Measurements from ENCODE around the gene RFFL.
"Not testable (repeated sequence)": the region's sequence is repeated elsewhere in the genome, so short reads cannot be mapped to it uniquely, and the experiment has no call there.

RFFL gene, protein sequence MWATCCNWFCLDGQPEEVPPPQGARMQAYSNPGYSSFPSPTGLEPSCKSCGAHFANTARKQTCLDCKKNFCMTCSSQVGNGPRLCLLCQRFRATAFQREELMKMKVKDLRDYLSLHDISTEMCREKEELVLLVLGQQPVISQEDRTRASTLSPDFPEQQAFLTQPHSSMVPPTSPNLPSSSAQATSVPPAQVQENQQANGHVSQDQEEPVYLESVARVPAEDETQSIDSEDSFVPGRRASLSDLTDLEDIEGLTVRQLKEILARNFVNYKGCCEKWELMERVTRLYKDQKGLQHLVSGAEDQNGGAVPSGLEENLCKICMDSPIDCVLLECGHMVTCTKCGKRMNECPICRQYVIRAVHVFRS

GRCh38 chr17:35063514-35064223 lies at the start of gene RFFL:
Gene RFFL (minus strand): TSS chr17:35063707. CDS start chr17:35026553, 37,154 bp downstream.
- FAIRE-seq: peak; percentile 72

- FAIRE-seq: not testable (repeated sequence)
These were observed 47.3 kb upstream of the RFFL start for GRCh38 chr17:35110791-35111190.

- no peak for FAIRE-seq
These were observed 41.4 kb upstream of the RFFL start for GRCh38 chr17:35104844-35105450.

- FAIRE-seq: no peak
These were observed 39.8 kb upstream of the RFFL start for GRCh38 chr17:35103271-35103670.

- FAIRE-seq: no peak
These were observed 38.2 kb upstream of the RFFL start for GRCh38 chr17:35101725-35102124.

- FAIRE-seq: no peak
These were observed 37.5 kb upstream of the RFFL start for GRCh38 chr17:35101036-35101435.

DNA sequence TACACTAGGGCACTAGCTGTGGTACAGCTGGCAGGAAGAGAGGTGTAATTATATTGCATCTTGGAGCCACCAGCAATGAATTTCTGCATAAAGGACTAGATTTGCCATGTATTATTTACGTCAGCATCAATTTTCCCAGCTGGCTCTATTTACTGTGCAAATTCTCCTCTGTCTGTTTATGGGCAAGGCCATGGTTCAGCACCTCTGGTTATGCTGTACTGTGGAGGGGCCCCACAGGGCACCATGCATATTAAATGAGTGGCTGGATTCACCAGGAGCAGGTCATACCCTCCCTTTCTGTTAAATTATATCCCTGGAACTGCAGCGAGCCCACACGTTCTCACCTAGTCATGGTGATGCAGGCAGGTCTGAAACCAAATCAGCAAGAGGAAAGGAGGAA lies 36.4 kb upstream of the RFFL start:
- peak; percentile 79 for FAIRE-seq

- no peak for FAIRE-seq
These were observed 34.3 kb upstream of the RFFL start for GRCh38 chr17:35097776-35098175.

DNA sequence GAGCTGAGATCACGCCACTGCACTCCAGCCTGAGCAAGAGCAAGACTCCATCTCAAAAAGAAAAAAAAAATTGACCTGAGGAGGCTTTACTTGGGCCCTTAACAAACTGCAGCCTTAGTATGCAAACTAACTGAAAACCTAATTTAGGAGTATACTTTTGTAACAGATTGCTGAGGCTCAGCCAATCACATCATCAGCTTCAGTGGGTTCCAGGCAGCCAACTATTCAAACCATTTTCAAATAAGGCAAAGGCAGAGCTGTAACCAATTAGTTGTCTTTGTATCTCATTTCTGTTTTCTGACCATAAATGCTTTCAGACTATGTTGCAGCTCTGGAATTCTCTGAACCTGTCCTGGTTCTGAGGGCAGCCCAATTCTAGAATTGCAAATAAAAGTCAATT lies 32.2 kb upstream of the RFFL start:
- no peak for FAIRE-seq

GRCh38 chr17:35094902-35095301 lies 31.4 kb upstream of the RFFL start:
- FAIRE-seq: no peak

DNA sequence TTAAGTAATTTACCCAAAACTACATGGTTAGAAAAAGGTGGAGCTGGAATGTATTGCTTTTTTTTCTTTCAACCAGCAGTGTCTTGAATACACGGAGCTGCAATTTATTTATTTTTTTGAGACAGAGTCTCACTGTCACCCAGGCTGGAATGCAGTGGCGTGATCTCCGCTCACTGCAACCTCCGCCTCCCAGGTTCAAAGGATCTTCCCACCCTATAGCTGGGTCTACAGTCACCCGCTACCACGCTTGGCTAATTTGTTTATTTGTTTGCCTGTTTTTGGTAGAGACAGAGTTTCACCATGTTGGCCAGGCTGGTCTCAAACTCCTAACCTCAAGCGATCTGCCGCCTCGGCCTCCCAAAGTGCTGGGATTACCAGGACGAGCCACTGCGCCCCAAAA lies 27.2 kb upstream of the RFFL start:
- not testable (repeated sequence) for FAIRE-seq

- FAIRE-seq: no peak
These were observed 26.2 kb upstream of the RFFL start for GRCh38 chr17:35089586-35090296.

DNA sequence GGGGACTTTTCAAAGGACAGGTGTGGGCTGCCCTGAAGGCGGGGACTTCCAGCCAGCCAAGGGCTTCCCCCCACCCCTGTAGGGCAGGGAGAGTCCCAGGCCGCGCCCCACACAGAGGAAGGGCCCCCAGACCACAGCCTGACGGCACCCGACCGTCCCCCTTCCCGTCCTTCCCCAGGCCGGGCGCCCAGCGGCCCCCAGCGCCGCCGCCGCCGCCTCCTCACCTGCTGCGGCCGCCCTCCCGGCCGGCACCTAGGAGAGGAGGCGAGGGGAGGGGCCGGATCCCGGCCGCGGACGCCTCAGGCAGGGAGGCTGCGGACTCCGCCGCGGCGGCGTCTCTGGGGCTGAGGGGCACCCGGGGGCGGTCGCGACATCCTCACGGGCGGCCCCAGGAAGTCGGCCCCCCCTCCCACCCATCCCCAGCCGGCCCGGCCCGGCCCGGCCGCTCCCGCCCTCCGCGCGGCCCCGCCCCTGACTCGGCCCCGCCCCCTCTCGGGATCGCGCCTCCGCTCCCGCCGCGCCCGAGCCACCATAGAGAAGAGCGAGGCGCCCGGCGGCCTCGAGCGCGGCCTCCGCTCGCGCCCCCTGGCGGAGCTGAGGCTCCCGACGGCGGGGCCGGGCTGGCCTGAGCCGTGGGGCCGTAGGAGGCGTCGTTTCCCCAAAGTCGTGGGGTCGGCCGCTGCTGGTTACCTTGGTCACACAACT lies 25.5 kb upstream of the RFFL start:
- no peak for FAIRE-seq

- no peak for FAIRE-seq
These were observed 24.9 kb upstream of the RFFL start for GRCh38 chr17:35088356-35088880.

- peak; percentile 13 for FAIRE-seq
These were observed 24.3 kb upstream of the RFFL start for GRCh38 chr17:35087731-35088355.

DNA sequence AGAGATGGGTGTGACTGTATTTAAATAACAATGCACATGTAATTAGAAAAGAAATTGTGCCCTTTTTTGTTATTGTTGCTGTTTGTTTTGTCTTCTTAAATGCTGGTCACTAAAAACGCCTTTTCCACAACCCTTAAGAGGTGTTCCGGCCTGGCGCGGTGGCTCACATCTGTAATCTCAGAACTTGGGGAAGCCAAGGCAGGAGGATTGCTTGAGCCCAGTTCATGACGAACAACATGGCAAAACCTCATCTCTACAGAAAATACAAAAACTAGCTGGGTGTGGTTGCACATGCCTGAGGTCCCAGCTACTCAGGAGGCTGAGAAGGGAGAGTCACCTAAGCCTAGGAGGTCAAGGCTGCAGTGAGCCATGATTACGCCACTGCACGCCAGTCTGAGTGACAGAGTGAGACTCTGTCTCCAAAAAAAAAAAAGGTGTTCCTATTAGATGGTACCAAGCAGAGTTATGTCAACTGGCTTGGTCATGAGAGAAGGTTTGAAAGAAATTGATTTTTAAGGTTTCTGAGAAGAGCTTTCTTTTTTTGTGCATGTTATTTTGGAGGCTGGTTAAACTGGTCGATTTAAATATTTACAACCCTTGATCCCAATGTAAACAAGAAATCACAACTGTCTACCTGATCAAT lies 23.5 kb upstream of the RFFL start:
- no peak for FAIRE-seq

- no peak for FAIRE-seq
These were observed 22.7 kb upstream of the RFFL start for GRCh38 chr17:35086164-35086563.

DNA sequence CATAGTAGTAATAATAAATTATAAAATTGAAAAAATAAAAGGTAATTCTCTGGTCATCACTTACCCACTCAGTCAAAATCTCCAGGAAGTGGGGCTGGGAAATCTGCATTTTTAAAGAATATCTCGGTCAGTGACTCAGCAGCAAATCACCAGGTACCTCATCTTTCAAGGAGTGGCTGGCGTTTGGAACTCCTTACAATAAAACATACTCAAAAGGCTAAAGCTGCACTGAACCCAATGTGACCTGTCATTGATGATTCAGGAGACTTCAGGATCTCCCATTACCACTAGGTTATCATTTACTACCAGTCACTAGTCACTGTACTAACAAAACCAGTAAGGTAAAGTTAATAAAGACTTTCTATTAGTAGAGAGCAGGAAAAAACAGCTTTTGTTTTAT lies 21.5 kb upstream of the RFFL start:
- no peak for FAIRE-seq

DNA sequence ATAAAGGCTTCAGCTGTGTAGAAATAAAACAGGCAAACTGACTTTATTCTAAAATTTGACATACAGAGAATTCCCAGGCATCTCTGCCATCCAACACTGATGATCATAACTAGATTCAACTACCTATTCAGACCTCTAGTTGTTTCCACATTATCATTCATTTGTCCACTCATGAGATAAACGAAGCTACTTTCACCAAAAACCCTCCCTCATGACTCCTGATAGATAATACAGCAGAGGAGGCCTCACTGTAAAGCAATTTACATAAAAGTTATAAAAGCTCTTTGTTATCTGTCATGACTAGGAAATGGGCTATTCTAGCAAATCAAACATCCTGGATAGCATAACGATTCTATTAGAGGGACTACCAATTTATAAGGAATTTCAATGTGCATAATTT lies 19.6 kb upstream of the RFFL start:
- FAIRE-seq: no peak

DNA sequence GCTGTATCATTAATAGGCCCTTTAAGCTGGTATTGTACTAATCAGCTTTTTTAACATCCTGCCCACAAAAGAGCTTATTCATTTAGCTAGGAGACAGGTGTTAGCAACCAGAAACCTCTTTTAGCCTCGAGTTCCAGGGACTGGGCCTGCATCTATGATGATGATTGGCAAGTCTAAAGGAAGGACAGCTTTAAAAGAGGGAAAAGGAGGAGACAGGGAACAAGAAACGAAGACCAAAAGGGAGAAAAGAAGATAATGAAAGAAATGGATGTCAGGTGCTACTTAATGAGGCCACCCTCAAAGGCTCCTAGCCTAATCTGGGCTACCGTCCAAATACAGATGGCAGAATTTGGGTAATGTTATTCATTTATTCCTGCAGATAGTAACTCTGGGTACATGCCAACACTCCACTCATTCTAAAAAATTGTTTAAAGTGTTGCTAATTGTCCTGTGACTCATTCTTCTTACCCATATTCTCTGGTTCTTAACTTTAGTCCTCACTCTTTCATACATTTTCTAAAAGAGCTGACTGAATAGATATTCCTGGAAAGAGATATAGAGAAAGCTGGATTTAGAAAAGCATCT lies 18.7 kb upstream of the RFFL start:
- peak; percentile 62 for FAIRE-seq

GRCh38 chr17:35081638-35082037 lies 18.1 kb upstream of the RFFL start:
- no peak for FAIRE-seq
